Type B pancreatic cell (in vitro differentiated cells): ENCODE data around the gene ANKS1B. TPM values are rescaled to one million over a fixed set of nuclear protein-coding genes. Genes with fewer than 3 reads are reported as not detected.
A peak's percentile ranks its signal among the peaks of the same experiment; 100 is the strongest.

ENCODE experiments used
- DNase-seq: peaks from one replicate; pipeline ENCODE4 v3.0.0; 2021; ENCODE audit warnings: mixed read lengths; ENCODE audit not compliant: unreplicated experiment; ENCODE audit errors: extremely low spot score
- H3K27ac Mint-ChIP-seq: 2 replicates; pipeline ENCODE4 v1.8.0; 2021; ENCODE audit warnings: mild to moderate bottlenecking, mixed read lengths
- H3K27me3 Mint-ChIP-seq: 2 replicates; pipeline ENCODE4 v1.8.0; 2021; ENCODE audit warnings: mixed read lengths
- H3K36me3 Mint-ChIP-seq: 2 replicates; pipeline ENCODE4 v1.8.0; 2021; ENCODE audit warnings: mixed read lengths
- H3K4me1 Mint-ChIP-seq: one replicate; pipeline ENCODE4 v1.8.0; 2021; ENCODE audit warnings: mixed read lengths; ENCODE audit not compliant: unreplicated experiment
- H3K4me3 Mint-ChIP-seq: 2 replicates; pipeline ENCODE4 v1.8.0; 2021; ENCODE audit warnings: mild to moderate bottlenecking, mixed read lengths
- H3K9me3 Mint-ChIP-seq: 2 replicates; pipeline ENCODE4 v1.8.0; 2021; ENCODE audit warnings: mixed read lengths
- total RNA-seq: library from RNA; stranded (reverse); gene quantifications from 2 replicates; pipeline ENCODE4 v1.2.1, GENCODE V29; 2021; ENCODE audit warnings: low replicate concordance
- TF ChIP-seq, protein P1 (sequence below): fragments of 200-600 bp; sonication (generic); conservative IDR thresholded peaks from 2 replicates; pipeline ENCODE4 v1.5.0; 2021; ENCODE audit warnings: antibody characterized with exemption, mild to moderate bottlenecking

The ANKS1B gene
- total RNA-seq, 1 donor from 2014 or later: 4.7 TPM

DNA sequence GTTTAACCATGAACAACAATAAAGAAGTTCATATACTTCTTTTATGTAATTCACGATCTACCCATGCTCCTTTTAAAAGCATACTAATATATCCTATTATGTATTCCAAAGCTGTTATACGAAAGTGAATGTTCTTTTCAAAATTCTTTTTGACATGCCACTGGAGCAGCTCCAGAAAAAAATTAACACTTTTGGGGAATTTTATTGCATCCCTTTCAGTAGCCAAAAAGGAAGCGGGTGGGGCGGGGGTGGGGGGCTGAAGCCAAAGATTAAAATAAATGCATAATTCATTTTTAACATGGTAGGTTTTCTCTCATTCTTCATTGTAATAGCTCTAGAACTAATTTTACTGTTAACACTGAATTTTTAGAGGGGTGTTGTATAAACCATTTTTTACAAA is 123.0 kb downstream of the ANKS1B start:
- H3K36me3 Mint-ChIP-seq: no peaks in the 10 kb centered on the region
- no peak for DNase-seq
- H3K4me3 Mint-ChIP-seq: no peak overlapping the region
- peaks cover 2% of the 10 kb centered on the region for H3K9me3 Mint-ChIP-seq
- no peak overlapping the region for H3K27ac Mint-ChIP-seq
- H3K4me1 Mint-ChIP-seq: no peaks in the 10 kb centered on the region
- no peaks in the 10 kb centered on the region for H3K27me3 Mint-ChIP-seq
- TF ChIP-seq, protein P1, sequence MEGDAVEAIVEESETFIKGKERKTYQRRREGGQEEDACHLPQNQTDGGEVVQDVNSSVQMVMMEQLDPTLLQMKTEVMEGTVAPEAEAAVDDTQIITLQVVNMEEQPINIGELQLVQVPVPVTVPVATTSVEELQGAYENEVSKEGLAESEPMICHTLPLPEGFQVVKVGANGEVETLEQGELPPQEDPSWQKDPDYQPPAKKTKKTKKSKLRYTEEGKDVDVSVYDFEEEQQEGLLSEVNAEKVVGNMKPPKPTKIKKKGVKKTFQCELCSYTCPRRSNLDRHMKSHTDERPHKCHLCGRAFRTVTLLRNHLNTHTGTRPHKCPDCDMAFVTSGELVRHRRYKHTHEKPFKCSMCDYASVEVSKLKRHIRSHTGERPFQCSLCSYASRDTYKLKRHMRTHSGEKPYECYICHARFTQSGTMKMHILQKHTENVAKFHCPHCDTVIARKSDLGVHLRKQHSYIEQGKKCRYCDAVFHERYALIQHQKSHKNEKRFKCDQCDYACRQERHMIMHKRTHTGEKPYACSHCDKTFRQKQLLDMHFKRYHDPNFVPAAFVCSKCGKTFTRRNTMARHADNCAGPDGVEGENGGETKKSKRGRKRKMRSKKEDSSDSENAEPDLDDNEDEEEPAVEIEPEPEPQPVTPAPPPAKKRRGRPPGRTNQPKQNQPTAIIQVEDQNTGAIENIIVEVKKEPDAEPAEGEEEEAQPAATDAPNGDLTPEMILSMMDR: no peak

DNA sequence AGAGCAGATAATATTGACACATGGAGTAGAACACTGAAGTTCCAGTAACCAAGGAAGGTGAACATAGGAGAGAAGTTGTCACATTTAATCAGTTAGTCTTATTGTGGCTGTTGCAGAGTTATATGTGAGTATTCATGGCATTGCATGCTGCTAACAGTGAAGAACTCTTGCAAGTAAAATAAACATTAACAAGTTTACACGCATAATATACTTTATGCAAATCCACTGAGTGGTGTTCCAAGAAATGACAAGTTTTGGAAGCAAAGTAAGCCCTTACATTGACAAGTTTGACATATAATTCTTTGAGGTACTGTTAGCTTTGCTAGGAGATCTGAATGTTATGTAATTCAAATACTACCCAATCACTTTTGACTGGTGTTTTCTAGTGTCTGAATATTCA is 125.6 kb downstream of the ANKS1B start:
- H3K4me3 Mint-ChIP-seq: no peak overlapping the region
- H3K9me3 Mint-ChIP-seq: peaks cover 9% of the 10 kb centered on the region
- no peak overlapping the region for H3K27ac Mint-ChIP-seq
- no peaks in the 10 kb centered on the region for H3K36me3 Mint-ChIP-seq
- H3K4me1 Mint-ChIP-seq: no peaks in the 10 kb centered on the region
- no peak for DNase-seq
- H3K27me3 Mint-ChIP-seq: no peaks in the 10 kb centered on the region
- TF ChIP-seq, protein P1: no peak

DNA sequence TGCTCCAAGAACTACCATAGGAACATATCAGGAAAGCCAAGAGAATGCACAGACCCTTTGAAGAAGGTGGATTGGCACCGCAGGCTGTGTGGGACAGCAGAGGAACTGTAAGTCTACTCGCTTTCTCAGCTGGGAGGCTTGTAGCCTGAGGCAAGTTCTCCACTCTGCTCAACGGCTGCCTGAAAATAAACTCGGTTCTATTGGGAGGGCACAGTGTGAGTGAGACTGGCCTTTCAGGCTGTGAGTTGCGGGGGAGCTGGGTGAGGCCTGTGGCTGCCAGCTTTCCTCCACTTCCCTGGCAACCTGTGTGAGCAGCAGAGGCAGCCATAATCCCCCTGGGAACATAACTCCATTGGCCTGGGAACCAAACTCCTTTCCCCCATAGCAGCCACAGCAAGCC is 132.1 kb downstream of the ANKS1B start:
- Mint-ChIP-seq H3K9me3 (peaks cover 9% of the 10 kb centered on the region), H3K36me3 (no peaks in the 10 kb centered on the region), H3K4me3 (no peak overlapping the region), H3K27ac (no peak overlapping the region), H3K4me1 (peaks cover 6% of the 10 kb centered on the region), H3K27me3 (no peaks in the 10 kb centered on the region)
- no peak for DNase-seq
- TF ChIP-seq, protein P1: no peak

DNA sequence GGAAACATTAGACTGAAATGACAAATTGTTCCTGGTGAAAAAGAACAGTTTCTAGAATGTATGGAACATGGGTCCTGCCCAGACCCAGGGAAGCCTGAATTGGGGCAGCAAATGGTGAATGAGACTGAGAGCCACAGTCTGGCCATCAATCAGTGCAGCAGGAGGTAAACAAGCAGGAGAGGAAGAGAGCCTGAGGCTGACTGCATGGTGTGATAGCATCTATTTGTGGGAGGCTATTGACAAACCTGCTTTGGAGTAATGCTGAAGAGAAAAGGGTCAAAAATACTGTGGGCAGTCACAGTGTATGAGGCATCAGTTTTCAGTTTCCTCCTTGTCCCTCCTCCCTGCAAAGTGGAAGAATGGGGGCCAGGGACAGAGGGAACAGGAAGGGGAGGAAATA is 136.8 kb downstream of the ANKS1B start:
- Mint-ChIP-seq H3K9me3 (no peaks in the 10 kb centered on the region), H3K4me1 (peaks cover 6% of the 10 kb centered on the region), H3K36me3 (no peaks in the 10 kb centered on the region), H3K4me3 (no peak overlapping the region), H3K27me3 (no peaks in the 10 kb centered on the region), H3K27ac (peak overlapping the region; percentile 39)
- no peak for DNase-seq
- TF ChIP-seq, protein P1: no peak

DNA sequence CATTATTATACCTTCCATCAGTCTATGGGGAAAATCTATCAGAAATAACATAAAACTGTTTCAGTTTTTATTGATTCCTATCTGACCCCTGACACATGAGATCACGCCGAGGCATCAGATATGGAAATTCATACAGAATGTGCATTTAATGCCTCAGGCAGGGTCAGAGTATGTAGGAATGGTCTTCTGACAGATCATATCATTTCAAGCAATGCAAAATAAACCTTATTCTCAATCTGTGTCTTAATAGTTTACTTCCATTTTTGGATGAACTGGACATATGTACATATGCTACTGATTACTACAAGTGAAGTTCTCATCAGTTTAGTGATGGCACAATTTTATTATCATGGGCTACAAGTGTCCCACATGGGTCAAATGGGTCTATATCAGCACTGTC is 150.0 kb downstream of the ANKS1B start:
- Mint-ChIP-seq H3K4me3 (no peak overlapping the region), H3K9me3 (no peaks in the 10 kb centered on the region), H3K27ac (no peak overlapping the region), H3K27me3 (no peaks in the 10 kb centered on the region), H3K4me1 (no peaks in the 10 kb centered on the region), H3K36me3 (no peaks in the 10 kb centered on the region)
- TF ChIP-seq, protein P1: no peak
- no peak for DNase-seq

DNA sequence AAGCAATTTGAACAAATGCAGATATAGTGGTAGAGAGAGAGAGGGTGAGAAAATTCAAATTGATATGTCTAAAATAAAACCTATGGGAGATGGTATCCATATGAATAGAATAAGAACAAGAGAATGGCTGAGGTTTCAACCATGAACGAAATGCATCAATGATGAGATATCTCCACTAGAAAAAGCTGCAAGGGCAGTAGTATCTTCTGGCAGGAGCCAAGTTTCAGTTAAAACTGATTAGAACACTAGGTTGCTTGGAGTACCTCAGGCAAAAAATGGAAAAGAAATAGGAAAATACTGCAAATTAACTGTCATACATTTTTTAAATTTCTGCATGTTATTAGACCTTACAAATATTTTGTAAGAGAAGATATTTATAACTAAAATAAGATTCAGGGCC is 151.3 kb downstream of the ANKS1B start:
- H3K36me3 Mint-ChIP-seq: no peaks in the 10 kb centered on the region
- H3K9me3 Mint-ChIP-seq: no peaks in the 10 kb centered on the region
- no peaks in the 10 kb centered on the region for H3K4me1 Mint-ChIP-seq

More for the DNA sequence above, 151.3 kb downstream of the ANKS1B start:
- Mint-ChIP-seq H3K27me3 (no peaks in the 10 kb centered on the region), H3K27ac (no peak overlapping the region), H3K4me3 (no peak overlapping the region)
- TF ChIP-seq, protein P1: no peak
- no peak for DNase-seq
